PFSK-1 (cell line): ENCODE results near the gene MSL1.

Experiments
- POLR2AphosphoS5 ChIP-seq: IDR thresholded peaks from 2 replicates; pipeline ENCODE4 v1.6.1; 2012; ENCODE audit warnings: low read depth, mild to moderate bottlenecking, control low read depth, low read length, moderate library complexity
- SIN3A ChIP-seq: IDR thresholded peaks from 2 replicates; pipeline ENCODE4 v1.6.1; 2012; ENCODE audit warnings: mild to moderate bottlenecking, low read length, moderate library complexity, borderline replicate concordance; ENCODE audit not compliant: insufficient read depth
- TAF1 ChIP-seq: IDR thresholded peaks from 2 replicates; pipeline ENCODE4 v1.6.1; 2012; ENCODE audit warnings: low read length, control low read depth, borderline replicate concordance; ENCODE audit not compliant: insufficient read depth
- TF ChIP-seq, protein P1 (sequence below), 2 experiments: IDR thresholded peaks; 2 replicates each; pipeline versions ENCODE4 v1.6.1 to v1.8.0; 2011 to 2012; ENCODE audit warnings: low read depth in 2 of 2, low read length in 2 of 2, control low read depth in 1 of 2, inconsistent platforms in 1 of 2, mild to moderate bottlenecking in 1 of 2, moderate library complexity in 1 of 2; ENCODE audit not compliant: insufficient read depth in 1 of 2

DNA sequence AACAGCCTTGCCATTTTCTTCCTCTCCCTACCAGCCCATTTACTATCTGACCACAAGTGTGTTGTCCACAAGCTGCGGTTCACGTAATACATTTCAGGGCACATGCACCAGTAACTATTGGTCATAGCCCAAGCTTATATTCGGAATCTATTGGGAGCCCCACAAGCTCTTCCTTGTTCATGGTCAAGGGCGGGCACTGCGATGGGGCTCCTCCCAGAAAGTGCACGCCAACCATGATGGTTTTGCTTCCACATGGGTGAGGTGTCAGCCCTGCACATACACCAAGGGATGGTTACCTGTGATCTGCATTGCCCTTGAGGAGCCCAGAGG is 46.9 kb upstream of the MSL1 start:
- TF ChIP-seq POLR2AphosphoS5 (no peak), TAF1 (no peak), SIN3A (no peak)
- TF ChIP-seq, protein P1, sequence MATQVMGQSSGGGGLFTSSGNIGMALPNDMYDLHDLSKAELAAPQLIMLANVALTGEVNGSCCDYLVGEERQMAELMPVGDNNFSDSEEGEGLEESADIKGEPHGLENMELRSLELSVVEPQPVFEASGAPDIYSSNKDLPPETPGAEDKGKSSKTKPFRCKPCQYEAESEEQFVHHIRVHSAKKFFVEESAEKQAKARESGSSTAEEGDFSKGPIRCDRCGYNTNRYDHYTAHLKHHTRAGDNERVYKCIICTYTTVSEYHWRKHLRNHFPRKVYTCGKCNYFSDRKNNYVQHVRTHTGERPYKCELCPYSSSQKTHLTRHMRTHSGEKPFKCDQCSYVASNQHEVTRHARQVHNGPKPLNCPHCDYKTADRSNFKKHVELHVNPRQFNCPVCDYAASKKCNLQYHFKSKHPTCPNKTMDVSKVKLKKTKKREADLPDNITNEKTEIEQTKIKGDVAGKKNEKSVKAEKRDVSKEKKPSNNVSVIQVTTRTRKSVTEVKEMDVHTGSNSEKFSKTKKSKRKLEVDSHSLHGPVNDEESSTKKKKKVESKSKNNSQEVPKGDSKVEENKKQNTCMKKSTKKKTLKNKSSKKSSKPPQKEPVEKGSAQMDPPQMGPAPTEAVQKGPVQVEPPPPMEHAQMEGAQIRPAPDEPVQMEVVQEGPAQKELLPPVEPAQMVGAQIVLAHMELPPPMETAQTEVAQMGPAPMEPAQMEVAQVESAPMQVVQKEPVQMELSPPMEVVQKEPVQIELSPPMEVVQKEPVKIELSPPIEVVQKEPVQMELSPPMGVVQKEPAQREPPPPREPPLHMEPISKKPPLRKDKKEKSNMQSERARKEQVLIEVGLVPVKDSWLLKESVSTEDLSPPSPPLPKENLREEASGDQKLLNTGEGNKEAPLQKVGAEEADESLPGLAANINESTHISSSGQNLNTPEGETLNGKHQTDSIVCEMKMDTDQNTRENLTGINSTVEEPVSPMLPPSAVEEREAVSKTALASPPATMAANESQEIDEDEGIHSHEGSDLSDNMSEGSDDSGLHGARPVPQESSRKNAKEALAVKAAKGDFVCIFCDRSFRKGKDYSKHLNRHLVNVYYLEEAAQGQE (IDR thresholded peaks at IDR 0.05; ENCODE audit: insufficient read depth in 1 of 2, low read depth in 2 of 2, low read length in 2 of 2): no peak
